HL-60/S4 (cell line): ENCODE data around the gene CDH4.

Experiments
- in situ Hi-C: fragments of 300-500 bp; cut with MboI; formaldehyde crosslinking; loops from 2 replicates; pipeline ENCODE4 v1.14.3; 2022; ENCODE audit warnings: low sequenced_read_pairs

CDH4 gene

DNA sequence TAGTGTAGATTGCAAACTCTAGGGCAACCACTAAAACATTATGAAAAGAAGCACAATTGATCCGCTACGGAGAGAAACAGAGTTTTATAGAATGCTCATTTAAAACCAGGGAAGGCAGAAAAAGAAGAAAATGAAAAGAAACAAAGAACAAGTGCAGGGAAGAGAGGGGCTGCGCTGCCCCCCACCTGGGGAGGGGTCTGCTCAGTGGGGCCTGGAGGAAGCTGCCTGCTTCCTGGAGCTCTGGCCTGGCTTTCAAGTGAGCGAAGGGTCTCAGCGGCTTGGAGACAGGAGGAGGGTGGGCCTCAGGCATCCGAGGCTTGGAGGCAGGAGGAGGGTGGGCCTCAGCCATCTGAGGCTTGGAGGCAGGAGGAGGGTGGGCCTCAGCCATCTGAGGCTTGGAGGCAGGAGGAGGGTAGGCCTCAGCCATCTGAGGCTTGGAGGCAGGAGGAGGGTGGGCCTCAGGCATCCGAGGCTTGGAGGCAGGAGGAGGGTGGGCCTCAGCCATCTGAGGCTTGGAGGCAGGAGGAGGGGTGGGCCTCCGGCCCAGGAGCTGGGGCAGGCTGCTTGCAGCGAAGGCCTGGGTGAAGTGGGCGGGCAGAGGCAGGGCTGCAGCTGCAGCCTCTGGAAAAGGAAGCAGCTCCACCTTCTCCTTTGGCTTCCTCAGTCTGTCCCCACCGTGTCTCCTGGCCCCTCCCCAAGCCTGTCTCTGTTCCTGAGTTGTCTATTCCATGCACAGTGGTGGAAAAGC is 407.4 kb downstream of the CDH4 start:
- in situ Hi-C loops: no loop called here

DNA sequence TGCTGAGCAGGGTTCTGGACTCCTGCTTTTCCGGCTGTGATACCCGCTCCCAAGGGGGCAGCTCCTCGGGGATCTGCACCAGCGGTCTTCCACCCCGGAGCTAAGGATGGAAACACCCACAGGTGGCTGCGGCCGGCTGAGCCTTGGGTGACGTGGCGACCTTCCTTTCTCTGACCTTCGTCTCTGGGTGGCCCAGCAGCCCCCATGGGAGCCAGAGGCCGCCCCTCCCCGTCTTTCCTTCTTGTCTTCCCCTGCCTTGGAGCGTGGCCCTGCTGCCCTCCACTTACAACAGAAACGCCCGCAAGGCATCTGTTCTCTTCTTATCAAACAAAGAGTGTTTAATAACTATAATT is 407.9 kb downstream of the CDH4 start:
- in situ Hi-C loops: no loop called here

DNA sequence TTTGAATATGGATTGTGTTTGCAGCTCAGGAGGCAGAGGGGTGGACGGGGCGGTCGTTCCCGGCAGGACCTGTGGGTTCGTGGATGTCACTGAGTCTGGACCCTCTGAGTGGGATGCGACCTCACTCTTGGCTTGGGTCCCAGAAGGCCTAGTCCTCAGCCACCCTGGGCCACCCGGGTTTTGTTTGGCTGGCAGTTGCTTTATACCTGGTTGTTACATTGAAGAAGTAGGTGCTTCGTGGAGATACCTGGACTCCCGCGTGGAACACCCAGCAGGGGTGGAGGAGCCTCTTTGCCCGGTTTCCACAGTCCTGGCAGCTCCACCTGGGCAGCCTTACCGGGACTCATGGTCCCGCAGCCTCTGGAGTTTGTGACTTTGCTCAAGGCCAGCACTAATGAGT is 408.5 kb downstream of the CDH4 start:
- in situ Hi-C loops: no loop called here

DNA sequence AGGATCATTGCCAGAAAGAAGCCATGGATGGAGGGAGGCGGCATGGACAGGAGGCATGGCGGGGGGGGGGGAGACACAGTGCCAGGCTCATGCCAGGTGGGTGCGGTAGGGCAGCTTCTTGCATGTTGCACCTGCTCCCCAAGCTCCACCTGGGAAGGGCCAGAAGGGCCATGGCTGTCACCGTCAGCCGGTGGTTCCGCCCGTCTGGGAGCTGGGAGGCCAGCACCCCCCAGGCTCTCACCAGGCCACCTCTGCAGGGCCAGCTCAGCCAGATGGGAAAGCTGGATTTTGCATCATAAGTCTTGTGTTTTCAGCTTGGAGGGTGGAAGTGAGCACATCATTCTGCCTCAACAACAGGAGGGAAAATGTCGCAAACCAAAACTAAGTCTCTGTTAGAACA is 409.0 kb downstream of the CDH4 start:
- in situ Hi-C loops: no loop called here

DNA sequence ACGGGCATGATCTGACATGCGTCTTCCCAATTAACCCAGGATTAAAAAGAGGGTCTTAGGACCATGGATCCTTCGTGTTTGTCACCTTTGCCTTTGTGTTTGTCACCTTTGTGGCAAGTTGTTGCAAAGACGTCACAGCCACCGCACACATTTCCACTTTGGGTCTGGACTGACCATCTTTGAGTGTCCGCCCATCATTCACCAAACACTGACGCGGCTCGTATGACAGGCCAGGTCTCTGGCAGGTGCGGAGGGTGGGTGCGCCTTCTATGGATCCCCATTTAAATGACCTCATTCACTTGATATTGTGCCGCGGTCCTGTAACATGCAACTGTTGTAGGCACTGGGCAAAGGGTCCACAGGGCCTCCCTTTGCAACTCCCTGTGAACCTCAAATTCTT is 409.5 kb downstream of the CDH4 start:
- in situ Hi-C loops: no loop called here

DNA sequence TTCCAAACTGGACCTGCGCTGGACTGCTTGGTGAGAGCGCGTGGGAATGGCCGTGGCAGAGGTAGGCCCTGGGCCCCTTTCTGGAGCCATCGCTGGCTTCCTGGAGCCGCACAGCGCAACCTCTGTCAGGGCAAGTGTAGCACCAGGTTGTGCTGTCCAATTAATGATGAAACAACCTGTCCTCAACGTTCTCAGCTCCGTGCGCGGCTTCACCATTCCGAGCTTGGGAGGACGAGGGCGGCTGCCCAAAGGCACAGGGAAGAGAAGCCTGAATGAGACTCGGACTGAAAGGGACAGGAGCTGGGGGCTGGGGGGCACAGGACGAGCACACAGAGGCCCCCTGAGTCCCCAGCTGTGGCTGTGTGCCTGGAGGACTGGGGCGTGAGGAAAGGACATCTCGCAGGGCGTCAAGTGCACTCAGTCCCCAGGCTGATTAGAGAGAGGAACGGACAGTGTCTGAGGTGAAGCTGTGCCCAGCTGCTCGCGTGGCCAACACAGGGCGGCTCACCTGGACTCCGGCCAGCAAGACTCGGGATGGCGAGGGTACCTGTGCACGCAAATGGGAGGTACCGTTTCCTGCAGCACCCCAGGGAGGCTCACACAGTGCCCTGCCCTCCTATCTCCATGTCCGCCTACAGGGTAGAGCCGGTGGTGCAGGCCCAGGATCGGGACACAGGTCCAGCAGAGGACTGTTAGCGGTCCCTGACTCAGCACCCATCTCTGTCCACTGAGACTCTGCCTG is 410.3 kb downstream of the CDH4 start:
- in situ Hi-C loops: no loop called here

DNA sequence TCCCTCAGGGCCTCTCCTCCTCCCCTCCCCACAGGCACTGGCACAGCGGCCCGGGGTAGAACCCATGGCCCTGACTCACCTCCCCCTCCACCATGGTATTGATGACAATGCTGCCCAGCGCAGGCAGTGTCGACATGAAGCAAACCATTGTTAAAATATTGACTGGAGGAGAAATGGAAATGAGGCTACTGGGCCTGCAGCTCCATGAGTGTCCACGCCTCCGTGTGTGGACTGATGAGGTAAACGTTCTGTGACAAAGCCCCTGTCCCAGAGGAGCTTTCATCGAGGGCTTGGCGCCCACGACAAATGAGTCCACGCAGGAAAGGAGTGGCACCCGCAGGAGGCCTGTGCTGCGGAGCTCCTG is 410.9 kb downstream of the CDH4 start:
- in situ Hi-C loops: no loop called here

DNA sequence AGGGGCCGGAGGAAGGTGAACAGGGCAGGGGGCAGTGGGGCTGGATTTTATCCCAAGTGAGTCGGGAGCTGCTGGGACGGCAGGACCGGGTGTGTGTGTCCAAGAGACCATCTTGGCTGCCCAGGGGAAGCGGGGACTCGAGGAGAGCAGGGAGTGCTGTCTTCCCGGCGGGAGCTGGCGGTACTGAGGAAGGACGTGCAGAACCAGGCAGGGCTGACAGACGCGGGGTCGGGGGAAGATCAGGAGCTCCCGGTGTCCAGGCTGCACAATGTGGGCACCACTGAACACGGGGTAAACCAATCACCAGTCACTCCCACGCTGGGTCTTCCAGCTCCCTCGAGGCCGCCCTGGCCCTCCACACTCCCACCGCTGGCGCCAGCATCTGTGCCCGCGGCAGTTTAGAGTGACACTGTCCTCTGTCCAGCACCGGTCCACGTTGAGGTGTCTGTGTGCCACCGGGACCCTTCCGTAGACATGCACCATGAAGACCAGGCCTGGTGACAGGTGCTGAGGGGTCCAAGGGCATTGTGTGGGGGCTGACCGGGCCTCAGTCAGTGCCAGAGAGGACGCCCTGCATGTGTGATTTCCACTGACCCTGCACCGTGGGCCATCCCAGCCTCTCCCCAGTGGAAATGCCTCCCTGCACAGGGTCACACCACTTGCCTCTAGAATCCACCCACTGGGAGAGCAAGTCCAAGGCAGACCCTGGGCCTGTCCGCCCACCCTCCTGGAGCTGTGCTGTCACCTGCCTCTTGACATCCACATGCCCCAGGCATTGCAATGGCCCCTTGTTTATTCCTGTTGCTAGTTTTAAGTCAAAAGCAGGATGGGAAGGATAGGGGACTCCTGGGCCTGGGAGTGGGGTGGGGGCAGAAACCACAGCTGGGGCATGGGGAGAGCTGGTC is 411.7 kb downstream of the CDH4 start:
- in situ Hi-C loops: no loop called here

DNA sequence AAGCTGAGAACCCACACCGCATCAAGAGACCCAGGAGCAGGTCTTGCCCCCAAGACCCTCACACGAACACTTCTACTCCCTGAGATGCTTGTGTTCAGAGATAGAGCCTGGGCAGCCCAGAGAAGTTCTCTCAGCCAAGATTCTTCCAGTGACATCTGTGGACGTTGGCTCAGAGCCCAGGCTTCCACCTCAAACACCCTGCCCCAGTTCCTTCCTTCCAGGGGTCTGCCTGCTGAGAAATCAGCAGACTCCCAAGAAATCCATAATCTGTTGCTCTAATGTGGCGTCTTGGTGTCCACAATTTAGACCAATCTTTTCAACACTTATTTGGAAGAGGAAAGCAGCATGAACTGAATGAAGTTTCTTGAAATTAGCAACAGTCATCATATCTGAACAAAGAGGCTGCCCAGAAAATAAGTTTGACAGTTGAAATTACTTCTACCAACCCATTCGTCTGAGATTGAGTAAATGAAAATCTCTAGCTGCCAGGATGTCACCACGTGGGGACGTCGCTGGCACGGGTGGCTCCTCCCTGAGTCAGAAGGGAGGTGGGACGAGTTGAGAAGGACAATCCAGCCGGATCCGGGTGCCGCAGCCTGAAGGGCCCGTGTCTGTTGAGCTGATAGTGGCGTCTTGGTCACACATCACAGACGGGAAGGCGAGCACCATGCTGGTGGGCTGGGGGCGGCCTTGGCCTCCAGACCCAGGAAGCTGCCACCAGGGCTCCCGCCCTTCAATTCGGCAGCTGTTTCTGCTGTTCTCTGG is 412.7 kb downstream of the CDH4 start:
- in situ Hi-C loops: no loop called here

DNA sequence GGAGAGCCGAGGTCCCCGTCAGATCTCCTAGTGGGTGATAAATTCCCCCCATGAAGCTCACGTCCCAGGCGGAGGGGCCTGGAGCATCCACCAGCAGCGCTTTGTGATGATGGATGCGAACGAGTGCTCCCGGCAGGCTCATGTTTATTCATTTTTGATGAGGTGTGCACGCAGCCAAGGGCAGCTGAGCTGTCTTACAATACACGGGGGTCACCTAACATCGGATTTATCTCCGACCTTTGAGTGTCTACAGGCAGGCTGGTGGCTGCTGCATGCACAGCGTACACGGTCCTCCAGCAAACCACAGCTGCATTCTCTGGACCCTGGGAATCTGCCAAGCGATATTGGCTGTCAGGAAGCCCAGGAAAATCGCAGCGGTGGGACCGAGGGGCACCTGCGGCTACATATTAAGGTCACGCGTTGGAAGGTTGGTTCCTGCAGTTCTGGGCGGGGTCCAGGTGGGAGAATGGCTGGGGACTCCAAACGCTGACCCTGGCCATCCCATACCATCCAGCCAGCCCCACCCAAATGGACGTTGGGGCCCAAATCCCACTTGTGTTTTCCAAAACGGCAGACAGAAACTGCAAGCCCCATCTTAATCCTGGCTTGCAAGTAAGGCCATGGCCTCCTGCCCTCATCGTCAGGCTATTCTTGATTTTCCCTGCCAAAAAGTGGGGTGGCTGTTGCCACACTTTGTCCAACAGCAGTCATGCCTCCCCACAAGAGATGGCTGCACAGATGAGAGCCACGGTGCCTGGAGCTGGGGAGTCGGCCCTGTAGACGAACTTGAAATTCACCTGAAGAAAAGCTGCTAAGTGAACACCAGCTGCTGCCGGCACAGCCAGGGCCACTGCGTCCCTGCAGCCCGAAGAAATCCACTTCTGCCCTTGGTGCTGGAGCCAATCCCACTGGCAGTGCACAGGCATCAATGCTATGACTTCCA is 413.7 kb downstream of the CDH4 start:
- in situ Hi-C loops: no loop called here

DNA sequence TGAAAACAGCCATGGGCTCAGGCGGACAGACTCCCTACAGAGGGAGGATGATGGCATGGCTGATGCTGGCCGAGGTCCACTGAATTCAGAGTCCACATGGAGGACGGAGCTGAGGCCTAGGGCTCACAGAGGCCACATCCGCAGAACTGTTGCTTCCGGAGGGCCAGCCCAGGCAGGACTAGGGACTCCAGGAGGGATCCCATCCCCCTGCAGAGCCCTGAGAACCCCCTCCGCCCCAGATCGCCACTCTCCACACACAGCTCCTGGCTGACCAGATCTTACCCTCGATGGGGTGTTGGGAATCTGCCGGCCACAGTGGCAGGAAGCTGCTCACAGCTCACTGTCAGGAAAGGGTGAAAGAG is 414.4 kb downstream of the CDH4 start:
- in situ Hi-C loops: no loop called here

DNA sequence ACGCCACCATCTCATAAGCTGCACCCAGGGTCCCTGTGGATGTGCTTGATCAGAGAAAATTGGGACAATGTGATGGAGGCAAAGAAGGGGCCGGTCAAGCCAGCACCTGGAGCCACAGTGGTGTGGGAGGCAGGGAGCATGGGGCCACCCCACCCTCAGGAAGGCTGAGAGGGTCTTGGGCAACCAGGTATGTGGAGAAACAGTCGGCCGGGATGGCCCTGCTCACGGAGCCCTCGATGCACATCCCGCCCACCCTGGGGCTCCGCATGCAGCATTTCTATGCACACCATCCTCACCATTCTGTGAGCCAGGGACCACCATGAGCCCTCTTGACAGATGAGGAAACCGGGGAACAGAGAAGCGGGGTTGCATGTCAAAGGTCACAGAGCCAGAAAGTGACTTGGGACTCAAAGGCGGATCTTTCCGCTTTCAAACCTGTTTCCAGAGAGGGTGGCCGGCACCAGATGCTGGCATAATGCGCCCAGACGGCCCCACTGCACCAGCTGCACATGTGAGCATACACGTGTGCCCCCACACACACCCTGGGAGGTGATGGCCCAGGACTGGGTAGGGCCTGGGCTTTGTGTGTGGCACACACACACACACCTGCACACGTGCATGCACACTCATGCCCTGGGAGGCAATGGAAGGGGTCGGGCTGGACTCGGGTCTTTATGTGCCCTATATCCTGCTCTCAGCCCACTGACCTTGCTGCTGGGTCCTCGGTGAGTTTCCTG is 415.2 kb downstream of the CDH4 start:
- in situ Hi-C loops: no loop called here

DNA sequence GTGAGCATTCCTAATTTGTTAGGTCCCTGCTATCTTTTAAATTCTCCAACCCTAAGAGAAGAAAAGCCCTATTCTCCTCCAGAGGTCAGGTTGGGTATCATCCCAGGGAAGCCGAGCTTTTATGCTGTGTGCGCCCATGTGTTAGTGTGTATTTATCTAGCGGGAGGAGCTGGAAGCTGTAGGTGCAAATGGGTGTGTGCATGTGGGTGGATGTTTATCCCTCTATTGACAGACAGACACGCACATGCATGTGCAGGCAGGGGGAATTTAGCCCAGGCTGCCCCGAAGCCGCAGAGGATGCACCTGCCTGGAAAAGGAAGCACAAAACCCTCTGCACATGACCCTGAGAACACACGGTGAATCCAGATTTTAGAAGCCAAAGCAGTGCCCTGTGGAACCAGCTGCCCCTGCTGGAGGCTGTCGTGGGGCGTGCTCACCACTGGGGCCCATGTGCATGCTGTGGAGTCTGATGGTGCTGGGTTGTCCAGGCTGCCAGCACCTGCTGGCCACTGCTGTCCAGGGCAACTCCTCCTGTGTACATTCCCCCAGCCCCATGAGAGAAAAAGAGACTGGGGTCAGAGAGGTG is 416.1 kb downstream of the CDH4 start:
- in situ Hi-C loops: no loop called here

DNA sequence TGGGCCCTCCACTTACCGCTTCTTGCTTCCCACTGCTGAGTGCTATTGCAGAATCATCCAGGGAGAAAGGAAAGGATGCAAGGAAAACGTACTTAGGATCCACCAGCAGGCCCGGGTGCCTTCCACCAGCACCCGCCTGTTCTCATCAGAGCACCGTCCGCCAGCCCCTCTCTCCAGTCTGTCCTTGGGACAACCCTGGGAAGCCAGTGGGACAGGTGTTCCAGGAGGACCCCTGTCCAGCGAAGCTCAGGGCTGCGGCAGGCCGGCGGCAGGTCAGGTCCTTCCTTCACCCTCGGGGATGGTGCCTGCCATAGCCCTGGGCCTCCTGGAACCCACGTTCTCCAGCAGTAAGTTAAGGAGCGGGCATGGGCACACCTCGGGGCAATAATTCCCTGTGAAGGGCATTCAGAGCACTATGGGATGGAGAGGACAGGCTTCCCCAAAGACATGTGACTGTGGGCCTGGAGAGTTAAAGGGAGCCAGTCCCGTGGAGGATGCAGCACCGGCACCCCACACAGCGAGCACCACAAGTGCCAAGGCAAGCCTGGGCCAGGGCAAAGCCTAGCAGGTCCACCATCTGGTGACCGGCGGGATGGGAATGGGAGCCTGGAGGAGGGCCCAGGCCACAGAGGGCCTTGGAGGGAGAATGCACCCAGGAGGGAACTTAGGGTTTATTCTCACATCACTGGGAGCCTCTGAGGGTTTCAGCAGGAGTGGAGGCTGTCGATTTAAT is 416.9 kb downstream of the CDH4 start:
- in situ Hi-C loops: no loop called here

DNA sequence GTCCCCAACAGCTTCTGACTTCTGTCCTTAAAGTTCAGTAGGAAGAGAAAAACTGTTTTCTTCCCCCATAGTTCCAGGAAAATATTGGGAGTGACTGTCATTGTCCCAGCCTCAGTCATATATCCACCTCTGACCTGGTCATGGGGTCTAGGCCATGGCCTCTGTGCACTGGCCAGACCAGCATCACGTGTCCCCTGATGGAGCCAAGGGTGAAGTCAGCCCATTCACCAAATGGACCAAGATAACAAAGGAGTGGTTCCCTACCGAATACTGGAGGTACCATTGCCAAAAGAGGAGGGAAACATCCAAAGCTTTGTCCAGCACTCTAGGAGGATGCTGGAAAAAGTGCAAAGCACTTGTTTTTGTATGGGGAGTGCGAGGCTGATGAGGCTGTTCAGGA is 418.2 kb downstream of the CDH4 start:
- in situ Hi-C loops: no loop called here

DNA sequence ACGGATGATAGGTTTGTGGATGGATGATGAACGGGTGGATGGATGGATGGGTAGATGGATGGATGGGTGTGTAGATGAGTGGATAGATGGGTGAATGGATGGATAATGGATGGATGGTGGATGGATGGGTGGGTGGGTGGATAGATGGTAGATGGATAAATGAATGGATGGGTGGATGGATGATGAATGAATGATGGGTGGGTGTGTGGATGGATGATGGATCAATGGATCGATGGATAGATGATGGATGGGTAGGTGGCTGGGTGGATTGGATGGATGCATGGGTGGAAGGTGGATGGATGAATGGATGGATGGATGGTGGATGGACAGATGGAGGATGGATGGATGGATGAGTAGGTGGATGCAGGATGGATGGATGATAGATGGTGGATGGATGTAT is 419.5 kb downstream of the CDH4 start:
- in situ Hi-C loops: no loop called here

DNA sequence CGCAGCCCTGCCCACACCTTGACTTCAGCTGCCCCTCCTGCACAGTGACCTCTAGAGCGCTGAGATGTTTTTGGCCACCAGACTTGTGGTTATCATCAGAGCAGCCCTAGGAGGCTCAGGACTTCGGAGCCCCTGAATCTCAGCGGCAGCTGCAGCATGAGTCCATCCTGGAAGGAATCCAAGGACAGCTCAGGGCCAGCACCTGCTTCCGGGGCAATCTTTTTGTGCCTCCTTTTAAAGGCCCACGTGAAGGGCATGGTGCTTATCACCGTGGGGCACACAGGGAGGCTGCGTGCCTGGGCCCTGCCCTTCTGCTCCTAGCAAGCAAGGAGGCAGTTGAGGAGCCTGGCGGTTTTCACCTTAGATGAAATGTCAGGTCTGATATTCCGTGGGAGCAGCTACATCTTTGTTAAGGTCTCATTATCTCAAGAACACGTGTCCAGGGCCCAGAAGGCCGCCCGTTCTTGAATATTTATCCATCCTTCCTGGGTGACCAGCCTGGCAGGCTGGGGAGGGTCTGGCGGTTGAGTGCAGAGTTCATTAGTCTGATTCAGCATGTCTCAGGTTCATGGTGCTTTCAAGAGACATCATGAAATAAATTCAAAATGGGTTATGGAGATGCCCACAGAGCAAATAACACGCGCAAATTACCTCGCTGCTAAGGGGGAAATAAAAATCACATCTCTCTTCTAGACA is 421.2 kb downstream of the CDH4 start:
- in situ Hi-C loops: no loop called here

DNA sequence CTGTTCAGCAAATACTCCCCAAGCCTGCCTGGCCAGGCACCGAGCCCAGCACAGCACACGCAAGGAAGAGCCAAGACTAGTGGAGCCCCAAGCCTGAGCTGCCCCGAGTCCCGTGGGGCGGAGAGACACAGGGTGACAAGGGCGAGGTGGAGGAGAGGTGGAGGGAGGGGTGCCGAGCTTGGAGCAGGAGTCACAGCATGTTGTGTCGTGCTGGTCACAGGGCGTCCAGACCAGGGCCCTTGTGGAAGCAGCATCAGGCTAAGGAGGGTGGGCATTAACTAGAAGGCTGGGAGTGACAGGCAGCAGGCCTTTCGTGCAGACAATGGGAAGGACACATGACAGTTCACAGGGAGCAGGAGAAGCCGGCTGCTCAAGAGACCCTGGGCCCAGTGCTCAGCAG is 422.1 kb downstream of the CDH4 start:
- in situ Hi-C loops: no loop called here
